HL-60 (cell line): ENCODE data around the gene RHBG.
"Not testable (repeated sequence)": the region's sequence is repeated elsewhere in the genome, so short reads cannot be mapped to it uniquely, and the experiment has no call there.

Experiments used
- DNase-seq, 2 experiments: peaks; one replicate each; pipeline ENCODE4 v3.0.0-alpha.2; 2010 to 2020; ENCODE audit warnings: low read depth in 1 of 2, low spot score in 1 of 2
- H3K27ac ChIP-seq: fragments of 250-450 bp; sonication (Bioruptor Pico); replicated peaks from 2 replicates; pipeline ENCODE4 v1.5.1; 2020; ENCODE audit warnings: mild to moderate bottlenecking, moderate library complexity
- H3K27me3 ChIP-seq: fragments of 250-450 bp; sonication (Bioruptor Pico); 2 replicates; pipeline ENCODE4 v1.5.1; 2021; ENCODE audit warnings: mild to moderate bottlenecking, moderate library complexity; ENCODE audit not compliant: insufficient read depth, poor library complexity, severe bottlenecking
- H3K4me3 ChIP-seq: replicated peaks from 2 replicates; pipeline ENCODE4 v1.5.1; 2011; ENCODE audit warnings: mild to moderate bottlenecking, control low read depth, low read length; ENCODE audit not compliant: insufficient read depth
- CTCF ChIP-seq: IDR thresholded peaks from one replicate; pipeline ENCODE4 v1.5.1; 2011; ENCODE audit warnings: low read length, control low read depth, inconsistent platforms; ENCODE audit not compliant: insufficient read depth
- GABPA ChIP-seq: IDR thresholded peaks from 2 replicates; pipeline ENCODE4 v1.6.1; 2012; ENCODE audit warnings: low read depth
- POLR2AphosphoS5 ChIP-seq: IDR thresholded peaks from 2 replicates; pipeline ENCODE4 v1.6.1; 2012; ENCODE audit warnings: low read depth
- SPI1 ChIP-seq: IDR thresholded peaks from 2 replicates; pipeline ENCODE4 v1.6.1; 2012; ENCODE audit warnings: low read depth, mild to moderate bottlenecking, borderline replicate concordance
- TF ChIP-seq, protein P1 (sequence below): IDR thresholded peaks from 2 replicates; pipeline ENCODE4 v1.6.1; 2012; ENCODE audit warnings: low read depth; ENCODE audit not compliant: insufficient replicate concordance

RHBG gene

GRCh38 chr1:156346636-156347035 is 22.4 kb upstream of the RHBG start:
- Histone ChIP-seq H3K27ac (no peak overlapping the region), H3K4me3 (no peak overlapping the region), H3K27me3 (no peaks in the 10 kb centered on the region)
- no peak for TF ChIP-seq SPI1
- no peak for TF ChIP-seq POLR2AphosphoS5
- TF ChIP-seq GABPA: no peak
- TF ChIP-seq, protein P1, sequence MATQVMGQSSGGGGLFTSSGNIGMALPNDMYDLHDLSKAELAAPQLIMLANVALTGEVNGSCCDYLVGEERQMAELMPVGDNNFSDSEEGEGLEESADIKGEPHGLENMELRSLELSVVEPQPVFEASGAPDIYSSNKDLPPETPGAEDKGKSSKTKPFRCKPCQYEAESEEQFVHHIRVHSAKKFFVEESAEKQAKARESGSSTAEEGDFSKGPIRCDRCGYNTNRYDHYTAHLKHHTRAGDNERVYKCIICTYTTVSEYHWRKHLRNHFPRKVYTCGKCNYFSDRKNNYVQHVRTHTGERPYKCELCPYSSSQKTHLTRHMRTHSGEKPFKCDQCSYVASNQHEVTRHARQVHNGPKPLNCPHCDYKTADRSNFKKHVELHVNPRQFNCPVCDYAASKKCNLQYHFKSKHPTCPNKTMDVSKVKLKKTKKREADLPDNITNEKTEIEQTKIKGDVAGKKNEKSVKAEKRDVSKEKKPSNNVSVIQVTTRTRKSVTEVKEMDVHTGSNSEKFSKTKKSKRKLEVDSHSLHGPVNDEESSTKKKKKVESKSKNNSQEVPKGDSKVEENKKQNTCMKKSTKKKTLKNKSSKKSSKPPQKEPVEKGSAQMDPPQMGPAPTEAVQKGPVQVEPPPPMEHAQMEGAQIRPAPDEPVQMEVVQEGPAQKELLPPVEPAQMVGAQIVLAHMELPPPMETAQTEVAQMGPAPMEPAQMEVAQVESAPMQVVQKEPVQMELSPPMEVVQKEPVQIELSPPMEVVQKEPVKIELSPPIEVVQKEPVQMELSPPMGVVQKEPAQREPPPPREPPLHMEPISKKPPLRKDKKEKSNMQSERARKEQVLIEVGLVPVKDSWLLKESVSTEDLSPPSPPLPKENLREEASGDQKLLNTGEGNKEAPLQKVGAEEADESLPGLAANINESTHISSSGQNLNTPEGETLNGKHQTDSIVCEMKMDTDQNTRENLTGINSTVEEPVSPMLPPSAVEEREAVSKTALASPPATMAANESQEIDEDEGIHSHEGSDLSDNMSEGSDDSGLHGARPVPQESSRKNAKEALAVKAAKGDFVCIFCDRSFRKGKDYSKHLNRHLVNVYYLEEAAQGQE: no peak
- no peak for TF ChIP-seq CTCF
- no peak for DNase-seq

GRCh38 chr1:156347331-156347730 is 21.7 kb upstream of the RHBG start:
- Histone ChIP-seq H3K27ac (no peak overlapping the region), H3K4me3 (no peak overlapping the region), H3K27me3 (no peaks in the 10 kb centered on the region)
- no peak for TF ChIP-seq CTCF
- TF ChIP-seq, protein P1: no peak
- no peak for TF ChIP-seq GABPA
- TF ChIP-seq SPI1: no peak
- TF ChIP-seq POLR2AphosphoS5: no peak
- DNase-seq: no peak

DNA sequence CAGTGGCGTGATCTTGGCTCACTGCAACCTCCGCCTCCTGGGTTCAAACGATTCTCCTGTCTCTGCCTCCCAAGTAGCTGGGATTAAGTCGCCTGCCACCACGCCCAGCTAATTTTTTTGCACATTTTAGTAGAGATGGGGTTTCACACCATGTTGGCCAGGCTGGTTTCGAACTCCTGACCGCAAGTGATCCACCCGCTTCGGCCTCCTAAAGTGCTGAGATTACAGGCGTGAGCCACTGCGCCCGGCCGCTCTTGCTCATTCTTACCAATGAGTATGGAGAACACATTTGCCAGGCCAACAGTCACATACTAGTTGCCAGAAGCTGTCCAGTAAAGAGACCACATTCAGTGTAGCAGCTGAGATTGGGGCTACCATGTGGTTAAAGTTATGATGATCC is 16.5 kb upstream of the RHBG start:
- not testable (repeated sequence) for H3K27ac ChIP-seq, H3K4me3 ChIP-seq, DNase-seq, H3K27me3 ChIP-seq

DNA sequence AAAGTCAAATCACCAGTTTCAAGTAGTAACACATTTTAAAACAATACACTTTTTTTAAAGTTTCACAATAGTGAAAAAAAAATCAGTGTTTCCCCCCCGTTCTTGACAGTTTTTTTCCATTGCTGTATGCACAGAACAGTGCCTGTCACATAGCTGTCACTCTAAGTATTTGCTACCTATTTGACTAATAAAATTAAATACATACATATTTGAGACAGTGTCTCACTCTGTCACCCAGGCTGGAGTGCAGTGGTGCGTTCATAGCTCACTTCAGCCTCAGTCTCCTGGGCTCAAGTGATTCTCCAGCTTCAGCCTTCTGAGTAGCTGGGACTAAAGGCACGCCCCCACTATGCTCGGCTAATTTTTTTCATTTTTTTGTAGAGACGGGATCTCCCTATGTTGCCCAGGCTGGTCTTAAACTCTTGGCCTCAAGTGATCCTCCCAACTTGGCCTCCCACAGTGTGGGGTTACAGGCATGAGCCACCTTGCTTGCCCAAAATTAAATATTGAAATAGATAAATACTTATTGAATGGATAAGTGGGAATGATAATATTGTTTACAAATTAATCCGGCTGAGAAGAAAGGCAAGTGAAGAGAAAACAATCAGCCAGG is 12.6 kb upstream of the RHBG start:
- peaks cover 8% of the 10 kb centered on the region for H3K27me3 ChIP-seq
- TF ChIP-seq SPI1 (no peak), CTCF (no peak), POLR2AphosphoS5 (no peak), GABPA (no peak)
- TF ChIP-seq, protein P1: no peak
- no peak overlapping the region for H3K27ac ChIP-seq
- H3K4me3 ChIP-seq: no peak overlapping the region
- DNase-seq: no peak
